H54 (cell line): ENCODE data around the gene GANC.
"Not testable (repeated sequence)": the region's sequence is repeated elsewhere in the genome, so short reads cannot be mapped to it uniquely, and the experiment has no call there.

Experiments used
- DNase-seq: peaks from one replicate; pipeline ENCODE4 v3.0.0; 2011; ENCODE audit warnings: low spot score, mixed read lengths; ENCODE audit not compliant: insufficient read length
- FAIRE-seq: peaks from 3 replicates; lab custom pipeline; 2011; peaks lifted over from hg19 to GRCh38; lab: Jason Lieb, UNC
- POLR2A ChIP-seq: IDR thresholded peaks from 2 replicates; pipeline ENCODE4 v1.6.1; 2011; ENCODE audit warnings: low read depth, mild to moderate bottlenecking, low read length

Gene GANC

GRCh38 chr15:42270996-42271395 is 2.0 kb upstream of the GANC start:
- DNase-seq (no peak), FAIRE-seq (no peak)
- TF ChIP-seq POLR2A: no peak

- TF ChIP-seq POLR2A: no peak
- DNase-seq (peak; percentile 14), FAIRE-seq (peak; percentile 15)
These were observed 1.1 kb downstream of the GANC start for GRCh38 chr15:42273900-42274701.

GRCh38 chr15:42274702-42274989 is 1.6 kb downstream of the GANC start:
- TF ChIP-seq POLR2A: no peak
- DNase-seq (no peak), FAIRE-seq (no peak)

- DNase-seq (no peak), FAIRE-seq (no peak)
- no peak for TF ChIP-seq POLR2A
These were observed 2.9 kb downstream of the GANC start for GRCh38 chr15:42275780-42276391.

GRCh38 chr15:42276762-42277161 is 3.8 kb downstream of the GANC start:
- FAIRE-seq (no peak), DNase-seq (no peak)
- TF ChIP-seq POLR2A: no peak

- no peak for TF ChIP-seq POLR2A
- no peak for FAIRE-seq
- no peak for DNase-seq
These were observed 6.3 kb downstream of the GANC start for GRCh38 chr15:42279234-42279723.

- FAIRE-seq: no peak
- TF ChIP-seq POLR2A: no peak
- no peak for DNase-seq
These were observed 9.3 kb downstream of the GANC start for GRCh38 chr15:42282344-42282743.

GRCh38 chr15:42282926-42283325 is 9.9 kb downstream of the GANC start:
- DNase-seq (no peak), FAIRE-seq (no peak)
- TF ChIP-seq POLR2A: no peak

GRCh38 chr15:42283671-42284070 is 10.7 kb downstream of the GANC start:
- DNase-seq (no peak), FAIRE-seq (no peak)
- no peak for TF ChIP-seq POLR2A

GRCh38 chr15:42284551-42284950 is 11.6 kb downstream of the GANC start:
- no peak for DNase-seq
- no peak for FAIRE-seq
- TF ChIP-seq POLR2A: no peak

- no peak for DNase-seq
- FAIRE-seq: no peak
- no peak for TF ChIP-seq POLR2A
These were observed 12.0 kb downstream of the GANC start for GRCh38 chr15:42285034-42285433.

- peak; percentile 23 for FAIRE-seq
- no peak for TF ChIP-seq POLR2A
- DNase-seq: no peak
These were observed 13.5 kb downstream of the GANC start for GRCh38 chr15:42286445-42287029.

- DNase-seq: no peak
- no peak for FAIRE-seq
- TF ChIP-seq POLR2A: no peak
These were observed 14.9 kb downstream of the GANC start for GRCh38 chr15:42287931-42288330.

- TF ChIP-seq POLR2A: no peak
- FAIRE-seq (peak; percentile 90), DNase-seq (no peak)
These were observed 16.2 kb downstream of the GANC start for GRCh38 chr15:42289166-42289565.

- DNase-seq: not testable (repeated sequence)
These were observed 28.0 kb downstream of the GANC start for GRCh38 chr15:42301004-42301403.

More at GRCh38 chr15:42301004-42301403, 28.0 kb downstream of the GANC start:
- FAIRE-seq: not testable (repeated sequence)
